K562 (cell line): ENCODE data around the gene CGREF1. TPM values are rescaled to one million over a fixed set of nuclear protein-coding genes. Genes with fewer than 3 reads are reported as not detected.

ENCODE experiments used
- ADNP ChIP-seq: fragments of 200-800 bp; sonication (Bioruptor generic); IDR thresholded peaks from 2 replicates; pipeline ENCODE4 v1.6.1; 2016; ENCODE audit warnings: missing genetic modification characterization, missing compliant biosample characterization
- BMI1 ChIP-seq: fragments of 150-350 bp; IDR thresholded peaks from 2 replicates; pipeline ENCODE4 v1.6.1; 2014; ENCODE audit warnings: low read length
- CAMTA2 ChIP-seq: fragments of 250-450 bp; sonication (Bioruptor Pico); conservative IDR thresholded peaks from 2 replicates; pipeline ENCODE4 v1.5.1; 2022
- CBX1 ChIP-seq: sonication (generic); IDR thresholded peaks from 2 replicates; pipeline ENCODE4 v1.6.1; 2016; ENCODE audit warnings: antibody characterized with exemption, low read depth, mild to moderate bottlenecking
- CGGBP1 ChIP-seq: fragments of 250-450 bp; sonication (Bioruptor Pico); IDR thresholded peaks from 2 replicates; pipeline ENCODE4 v1.9.0; 2021; ENCODE audit warnings: mild to moderate bottlenecking
- E2F8 ChIP-seq: fragments of 450-650 bp; IDR thresholded peaks from 2 replicates; pipeline ENCODE4 v1.7.1; 2018; ENCODE audit warnings: mild to moderate bottlenecking, low read depth; ENCODE audit not compliant: partially characterized antibody
- ELK3 ChIP-seq: fragments of 450-650 bp; formaldehyde crosslinking; IDR thresholded peaks from 2 replicates; pipeline ENCODE4 v1.4.0; 2020; ENCODE audit warnings: mild to moderate bottlenecking
- FOSL1 ChIP-seq: fragments of 200-800 bp; sonication (Bioruptor generic); conservative IDR thresholded peaks from 2 replicates; pipeline ENCODE4 v1.6.1; 2016; ENCODE audit warnings: missing genetic modification characterization, missing compliant biosample characterization
- FOXJ3 ChIP-seq: sonication (generic); formaldehyde crosslinking; IDR thresholded peaks from 2 replicates; pipeline ENCODE4 v1.4.0; 2020; ENCODE audit warnings: mild to moderate bottlenecking, missing genetic modification reagents
- FOXP1 ChIP-seq: sonication (generic); formaldehyde crosslinking; IDR thresholded peaks from 2 replicates; pipeline ENCODE4 v1.8.0; 2022; ENCODE audit warnings: mild to moderate bottlenecking, missing genetic modification reagents
- HNRNPUL1 ChIP-seq: fragments of 200-400 bp; formaldehyde crosslinking; IDR thresholded peaks from 2 replicates; pipeline ENCODE4 v1.6.1; 2017; ENCODE audit warnings: low read length
- OTX1 ChIP-seq: fragments of 450-650 bp; formaldehyde crosslinking; IDR thresholded peaks from 2 replicates; pipeline ENCODE4 v1.4.0; 2022; ENCODE audit warnings: mild to moderate bottlenecking
- POLR2AphosphoS5 ChIP-seq: IDR thresholded peaks from 2 replicates; pipeline ENCODE4 v1.6.1; 2011; ENCODE audit warnings: mild to moderate bottlenecking, low read depth, low read length, moderate library complexity; ENCODE audit not compliant: control insufficient read depth, insufficient read depth
- TEAD1 ChIP-seq, 2 experiments: fragments of 450-650 bp in 1 of 2; sonication (generic) in 1 of 2; formaldehyde crosslinking; IDR thresholded peaks; 2 replicates each; pipeline versions ENCODE4 v1.4.0 to v1.8.0; 2020 to 2022; ENCODE audit warnings: mild to moderate bottlenecking in 2 of 2, missing genetic modification reagents in 1 of 2
- THAP12 ChIP-seq: fragments of 250-450 bp; sonication (Bioruptor Pico); IDR thresholded peaks from 2 replicates; pipeline ENCODE4 v1.9.0; 2021; ENCODE audit warnings: mild to moderate bottlenecking, inconsistent platforms
- TRIM24 ChIP-seq, 2 experiments: fragments of 450-650 bp; IDR thresholded peaks; 2 replicates each; pipeline ENCODE4 v1.6.1; 2016
- USF1 ChIP-seq: sonication (generic); formaldehyde crosslinking; IDR thresholded peaks from 2 replicates; pipeline ENCODE4 v1.9.0; 2022; ENCODE audit warnings: mild to moderate bottlenecking, missing genetic modification reagents
- ZNF639 ChIP-seq, 2 experiments: fragments of 200-800 bp in 1 of 2; sonication (Bioruptor generic) in 1 of 2; sonication (generic) in 1 of 2; formaldehyde crosslinking in 1 of 2; IDR thresholded peaks in 1 of 2; conservative IDR thresholded peaks in 1 of 2; 2 replicates each; pipeline versions ENCODE4 v1.5.0 to v1.6.1; 2016 to 2020; ENCODE audit warnings: missing compliant biosample characterization in 1 of 2, missing genetic modification characterization in 1 of 2, missing genetic modification reagents in 1 of 2
- ZZZ3 ChIP-seq: fragments of 450-650 bp; IDR thresholded peaks from 2 replicates; pipeline ENCODE4 v1.6.1; 2016; ENCODE audit warnings: antibody characterized with exemption, mild to moderate bottlenecking, moderate library complexity
- polyA plus RNA-seq, 8 experiments: library from polyadenylated mRNA; depleted of rRNA in 4 of 8; stranded (reverse) in 5 of 8; unstranded in 3 of 8; fragments of >200 nt; fragmentation: Nextera tagmentation in 2 of 8; fragmentation: Illumina TruSeq in 1 of 8; extraction: Ambion mirVana in 2 of 8; extraction: Trizol in 1 of 8; gene quantifications; 2 replicates each; pipeline versions ENCODE4 v1.2.1 to v1.2.3, GENCODE V29; 2011 to 2014; ENCODE audit warnings: inconsistent platforms in 1 of 8, missing spikeins in 1 of 8
- total RNA-seq, 7 experiments: library from RNA; depleted of rRNA in 6 of 7; stranded (reverse); fragments of >200 nt in 6 of 7; fragmentation: Illumina TruSeq in 2 of 7; extraction: Trizol in 2 of 7; gene quantifications; 2 replicates each; pipeline versions ENCODE4 v1.2.1 to v1.2.3, GENCODE V29; 2011 to 2021; ENCODE audit warnings: low replicate concordance in 1 of 7

Gene CGREF1
- total and polyA plus RNA-seq, 9 of the 15 experiments (the other 6 are each of a cell fraction or from before 2014, with no cell fraction given): 0.07 to 0.50 (median 0.37) TPM

GRCh38 chr2:27086090-27086723 lies 32.7 kb downstream of the CGREF1 start (continued):
- TF ChIP-seq FOXJ3 (CRISPR knock-in tag): no peak
- peak in 1 of 2 experiments; percentile 51; a peak in 1 of 4 replicates for TF ChIP-seq TEAD1 (CRISPR knock-in tag; IDR thresholded peaks at IDR 0.05)
- TF ChIP-seq CBX1: peak; percentile 83; the same call in 1 of the 2 replicates
- no peak for TF ChIP-seq ELK3 (CRISPR knock-in tag)
- no peak for TF ChIP-seq OTX1 (CRISPR knock-in tag)
- TF ChIP-seq CGGBP1 (CRISPR knock-in tag): 0 out of 2 replicates have a peak, but pooled peaks have one; percentile 2
- peak; percentile 84 for TF ChIP-seq USF1
- no peak for TF ChIP-seq ZZZ3
- TF ChIP-seq TRIM24 (IDR thresholded peaks at IDR 0.05): peak in 1 of 2 experiments; percentile 18; a peak in 1 of 4 replicates
- no peak for TF ChIP-seq BMI1
- peak; percentile 31; the same call in 1 of the 2 replicates for TF ChIP-seq FOSL1 (tag)
- no peak for TF ChIP-seq THAP12 (CRISPR knock-in tag)
- no peak for TF ChIP-seq HNRNPUL1
- peak; percentile 56; the same call in 1 of the 2 replicates for TF ChIP-seq FOXP1 (CRISPR knock-in tag)
- TF ChIP-seq E2F8: peak; percentile 98
- no peak for TF ChIP-seq CAMTA2
- TF ChIP-seq ADNP (tag): no peak
- TF ChIP-seq POLR2AphosphoS5: peak; percentile 41; the same call in 1 of the 2 replicates
- peak in 1 of 2 experiments; percentile 72; a peak in 1 of 4 replicates for TF ChIP-seq ZNF639 (CRISPR knock-in tag; conservative IDR thresholded peaks at IDR 0.05 in 1 of 2, IDR thresholded peaks at IDR 0.05 in 1 of 2)
